ENCODE measurements around the gene MPL. TPM values are rescaled to one million over a fixed set of nuclear protein-coding genes. Genes with fewer than 3 reads are reported as not detected.

MPL gene
- total and polyA plus RNA-seq, 2 of the 13 experiments (the other 11 are each of a cell fraction or from before 2014, with no cell fraction given), result not detected

- peak; percentile 67; the same call in 1 of the 2 replicates for TF ChIP-seq GRHL1 (CRISPR knock-in tag; conservative IDR thresholded peaks at IDR 0.05)
- peak; percentile 27 for TF ChIP-seq U2AF1 (optimal IDR thresholded peaks at IDR 0.05; ENCODE audit: low read depth, low read length)
- TF ChIP-seq AGO2 (optimal IDR thresholded peaks at IDR 0.05; ENCODE audit: low read depth, low read length), result peak; percentile 65
- TF ChIP-seq TBX3 (IDR thresholded peaks at IDR 0.05; ENCODE audit: borderline replicate concordance), result no peak
- TF ChIP-seq TOE1 (CRISPR knock-in tag; IDR thresholded peaks at IDR 0.05), result no peak
- TF ChIP-seq ZNF432 (CRISPR knock-in tag; IDR thresholded peaks at IDR 0.05; ENCODE audit: borderline replicate concordance), result no peak
- TF ChIP-seq ZBTB7A (CRISPR knock-in tag; IDR thresholded peaks at IDR 0.05), result no peak
- 0 out of 2 replicates have a peak, but pooled peaks have one; percentile 22 for TF ChIP-seq THYN1 (CRISPR knock-in tag; IDR thresholded peaks at IDR 0.05; ENCODE audit: borderline replicate concordance, low read depth)
- TF ChIP-seq HMG20A (CRISPR knock-in tag; IDR thresholded peaks at IDR 0.05; ENCODE audit: borderline replicate concordance), result no peak
- TF ChIP-seq TIGD3 (CRISPR knock-in tag; IDR thresholded peaks at IDR 0.05; ENCODE audit: borderline replicate concordance), result no peak
- no peak for TF ChIP-seq ZNF24 (IDR thresholded peaks at IDR 0.05)
- TF ChIP-seq NPAS2 (CRISPR knock-in tag; IDR thresholded peaks at IDR 0.05; ENCODE audit: borderline replicate concordance), result no peak
- TF ChIP-seq KMT2B (CRISPR knock-in tag; IDR thresholded peaks at IDR 0.05), result 0 out of 2 replicates have a peak, but pooled peaks have one; percentile 33
- no peak for TF ChIP-seq BRD4 (CRISPR knock-in tag; IDR thresholded peaks at IDR 0.05)
- no peak for TF ChIP-seq ZNF530 (CRISPR knock-in tag; IDR thresholded peaks at IDR 0.05; ENCODE audit: low read depth)
- no peak for TF ChIP-seq ZNF441 (CRISPR knock-in tag; IDR thresholded peaks at IDR 0.05; ENCODE audit: borderline replicate concordance)
- TF ChIP-seq REL (CRISPR knock-in tag; conservative IDR thresholded peaks at IDR 0.05), result peak; percentile 98
- TF ChIP-seq AKNA (CRISPR knock-in tag; IDR thresholded peaks at IDR 0.05; ENCODE audit: borderline replicate concordance), result no peak
- no peak for TF ChIP-seq RBM22 (optimal IDR thresholded peaks at IDR 0.05; ENCODE audit: low read length)
- no peak for TF ChIP-seq ZNF362 (CRISPR knock-in tag; IDR thresholded peaks at IDR 0.05; ENCODE audit: borderline replicate concordance)
Observed at GRCh38 chr1:43358746-43359693, 21.4 kb downstream of the MPL start, which contains the start of gene CDC20 (continued).

All from HepG2 (cell line).